Embryonic facial prominence (tissue), 1 donor: ENCODE data around the gene GAPDHS.
A peak's percentile ranks its signal among the peaks of the same experiment; 100 is the strongest.

Experiments
- DNase-seq: peaks from one replicate; pipeline ENCODE4 v3.0.0-alpha.2; 2016; ENCODE audit errors: extremely low spot score

Gene GAPDHS

GRCh38 chr19:35539850-35540249 is 6.6 kb downstream of the GAPDHS start:
- no peak for DNase-seq

DNA sequence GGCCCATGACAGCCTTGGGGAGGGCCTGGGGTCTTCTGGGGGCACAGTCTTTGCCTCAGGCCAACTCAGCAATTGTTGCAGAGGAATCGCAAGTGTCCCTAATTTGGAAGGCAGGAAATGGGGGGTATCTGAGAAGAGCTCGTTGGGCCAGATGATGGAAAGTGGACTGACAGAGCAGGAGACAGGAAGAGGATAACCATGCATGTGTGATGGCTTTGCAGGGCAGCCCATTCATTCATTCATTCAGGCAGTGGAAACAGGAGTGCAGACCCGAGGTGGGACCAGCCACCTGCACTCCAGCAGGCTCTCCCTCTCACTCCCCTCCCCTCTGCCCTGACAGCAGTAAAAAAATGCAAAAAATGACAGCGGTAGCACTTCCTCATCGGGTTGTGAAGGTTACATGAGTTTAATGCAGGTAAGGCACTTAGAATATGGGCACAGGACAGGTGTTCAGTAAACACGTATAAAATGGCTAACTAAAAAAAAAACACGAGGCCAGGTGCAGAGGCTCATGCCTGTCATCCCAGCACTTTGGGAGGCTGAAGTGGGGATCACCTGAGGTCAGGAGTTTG is 7.2 kb downstream of the GAPDHS start:
- DNase-seq: no peak

DNA sequence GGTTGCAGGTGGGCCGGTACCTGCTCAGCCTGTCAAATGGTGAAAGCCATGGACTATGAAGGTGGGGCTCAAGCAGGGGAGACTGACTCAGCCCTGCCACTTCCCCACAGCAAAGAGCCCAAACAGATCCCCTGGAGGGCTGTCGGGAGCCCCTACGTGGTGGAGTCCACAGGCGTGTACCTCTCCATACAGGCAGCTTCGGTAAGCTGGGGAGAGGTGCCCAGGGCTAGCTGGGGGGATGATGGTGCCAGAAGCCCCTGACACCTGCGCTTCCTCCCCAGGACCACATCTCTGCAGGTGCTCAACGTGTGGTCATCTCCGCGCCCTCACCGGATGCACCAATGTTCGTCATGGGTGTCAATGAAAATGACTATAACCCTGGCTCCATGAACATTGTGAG is 9.0 kb downstream of the GAPDHS start:
- DNase-seq: no peak

GRCh38 chr19:35543280-35544109 is 10.2 kb downstream of the GAPDHS start:
- no peak for DNase-seq

DNA sequence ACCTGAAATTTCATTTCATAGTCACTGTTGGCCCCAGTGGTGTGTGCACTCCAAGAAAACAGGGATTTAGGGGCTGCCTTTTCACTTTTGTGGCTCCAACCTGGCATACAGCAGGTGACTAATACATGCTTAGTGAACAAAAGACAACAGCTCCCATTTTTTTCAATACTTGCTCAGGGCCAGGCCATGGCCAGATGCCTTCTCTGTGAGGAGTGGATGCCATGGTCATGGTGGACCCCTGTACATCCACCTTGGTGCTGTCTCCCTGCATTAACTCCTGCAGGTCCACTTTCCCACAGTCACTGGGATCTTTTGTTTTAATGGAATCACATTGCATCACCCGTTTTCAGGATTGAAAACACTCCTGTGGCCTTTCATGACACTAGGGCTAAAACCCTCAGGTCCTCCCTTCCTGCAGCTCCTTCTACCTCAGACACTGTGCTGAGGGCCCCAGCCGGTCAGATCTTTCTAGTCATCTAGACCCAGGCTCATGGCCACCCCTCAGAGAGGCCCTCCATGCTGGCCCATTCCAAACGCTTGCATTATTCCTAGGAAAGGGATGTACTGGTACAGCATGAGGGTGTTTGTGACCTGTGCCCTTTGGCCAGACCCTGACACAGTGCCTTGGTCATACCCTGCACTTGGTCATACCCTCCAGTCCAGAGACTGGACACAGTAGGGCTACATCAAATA is 11.0 kb downstream of the GAPDHS start:
- DNase-seq: no peak

DNA sequence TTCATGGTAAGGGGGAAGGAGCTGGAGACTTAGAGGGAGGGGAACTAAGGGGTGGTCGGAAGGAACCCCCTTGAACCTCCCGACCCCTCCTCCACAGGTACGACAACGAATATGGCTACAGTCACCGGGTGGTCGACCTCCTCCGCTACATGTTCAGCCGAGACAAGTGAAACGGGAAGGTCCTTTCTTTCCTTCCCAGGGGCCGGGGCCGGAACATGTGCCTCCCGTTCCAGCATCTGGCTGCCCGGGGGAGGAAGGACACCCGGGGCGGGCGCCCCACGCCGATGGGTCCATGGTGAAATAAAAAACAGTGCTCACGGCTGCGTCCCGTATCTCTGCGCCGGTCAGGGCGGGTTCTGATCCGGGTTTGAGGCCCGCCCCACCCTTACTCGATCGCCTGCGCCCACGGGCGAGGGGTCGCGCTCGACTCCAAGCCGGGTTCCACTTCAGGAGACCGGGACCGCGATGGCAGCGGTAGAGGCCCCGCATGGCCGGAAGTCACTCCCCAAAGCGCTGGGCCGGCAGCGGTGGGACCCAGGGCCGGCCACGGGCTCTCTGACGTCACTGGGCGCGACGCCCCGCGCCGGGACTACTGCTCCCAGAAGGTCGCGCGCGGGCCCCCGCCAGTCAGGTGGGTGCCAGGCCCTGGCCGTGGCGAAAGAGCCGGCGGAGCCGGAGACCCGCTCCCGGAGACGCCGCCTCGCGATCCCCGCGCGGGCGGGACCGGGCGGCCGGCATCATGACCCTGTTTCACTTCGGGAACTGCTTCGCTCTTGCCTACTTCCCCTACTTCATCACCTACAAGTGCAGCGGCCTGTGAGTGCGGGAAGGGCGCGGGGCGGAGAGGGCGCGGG is 12.0 kb downstream of the GAPDHS start, which contains the start of gene TMEM147:
Gene TMEM147 (plus strand): TSS at position 626 of the 854 bp plus-strand sequence. CDS start 114 bp downstream, at position 740.
- peak; percentile 69 for DNase-seq

GRCh38 chr19:35545855-35546381 is 12.7 kb downstream of the GAPDHS start:
- no peak for DNase-seq

DNA sequence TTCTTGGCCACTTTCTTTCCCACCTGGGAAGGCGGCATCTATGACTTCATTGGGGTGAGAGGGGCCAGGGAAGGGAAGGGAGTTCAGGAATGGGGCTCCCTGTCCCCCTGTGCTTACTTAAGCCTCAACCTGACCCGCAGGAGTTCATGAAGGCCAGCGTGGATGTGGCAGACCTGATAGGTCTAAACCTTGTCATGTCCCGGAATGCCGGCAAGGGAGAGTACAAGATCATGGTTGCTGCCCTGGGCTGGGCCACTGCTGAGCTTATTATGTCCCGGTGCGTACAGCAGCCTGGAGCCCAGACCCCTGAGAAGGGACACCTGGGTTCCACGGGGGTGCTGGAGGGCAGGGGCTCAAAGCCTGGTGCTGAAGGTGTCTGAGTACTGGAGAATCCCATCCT is 13.3 kb downstream of the GAPDHS start:
- DNase-seq: no peak

- DNase-seq: peak; percentile 29
These were observed 16.0 kb downstream of the GAPDHS start for GRCh38 chr19:35549174-35549788.

DNA sequence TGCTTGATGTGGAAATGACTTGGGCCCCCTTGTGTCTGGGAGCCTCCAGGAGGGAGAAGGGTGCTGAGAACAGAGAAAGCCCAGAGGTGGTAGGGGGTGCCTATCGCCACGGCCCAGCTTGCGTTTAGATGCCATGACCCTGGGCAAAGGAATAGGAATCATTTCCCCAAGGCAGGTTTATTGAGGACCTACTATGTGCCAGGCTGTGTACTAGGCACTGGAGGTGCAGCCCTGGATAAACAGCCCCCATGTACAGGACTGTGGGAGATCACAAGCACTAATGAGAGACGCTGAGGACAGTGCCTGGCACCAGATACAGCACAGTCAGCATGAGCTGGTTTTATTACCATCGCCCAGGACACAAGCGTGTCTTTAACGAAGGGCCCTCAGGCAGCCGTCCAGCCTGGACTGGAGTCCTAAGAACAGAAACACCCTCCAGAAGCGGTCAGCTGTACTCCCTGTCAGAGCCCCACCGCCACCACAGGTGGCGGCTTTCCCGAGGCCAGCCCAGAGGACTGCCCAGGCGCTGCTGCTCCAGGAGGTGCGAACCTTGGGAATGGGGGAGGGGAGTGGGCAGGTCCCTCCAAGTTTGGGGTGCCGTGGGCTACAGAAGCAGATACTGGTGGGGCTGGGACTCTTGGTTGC is 16.7 kb downstream of the GAPDHS start:
- no peak for DNase-seq

DNA sequence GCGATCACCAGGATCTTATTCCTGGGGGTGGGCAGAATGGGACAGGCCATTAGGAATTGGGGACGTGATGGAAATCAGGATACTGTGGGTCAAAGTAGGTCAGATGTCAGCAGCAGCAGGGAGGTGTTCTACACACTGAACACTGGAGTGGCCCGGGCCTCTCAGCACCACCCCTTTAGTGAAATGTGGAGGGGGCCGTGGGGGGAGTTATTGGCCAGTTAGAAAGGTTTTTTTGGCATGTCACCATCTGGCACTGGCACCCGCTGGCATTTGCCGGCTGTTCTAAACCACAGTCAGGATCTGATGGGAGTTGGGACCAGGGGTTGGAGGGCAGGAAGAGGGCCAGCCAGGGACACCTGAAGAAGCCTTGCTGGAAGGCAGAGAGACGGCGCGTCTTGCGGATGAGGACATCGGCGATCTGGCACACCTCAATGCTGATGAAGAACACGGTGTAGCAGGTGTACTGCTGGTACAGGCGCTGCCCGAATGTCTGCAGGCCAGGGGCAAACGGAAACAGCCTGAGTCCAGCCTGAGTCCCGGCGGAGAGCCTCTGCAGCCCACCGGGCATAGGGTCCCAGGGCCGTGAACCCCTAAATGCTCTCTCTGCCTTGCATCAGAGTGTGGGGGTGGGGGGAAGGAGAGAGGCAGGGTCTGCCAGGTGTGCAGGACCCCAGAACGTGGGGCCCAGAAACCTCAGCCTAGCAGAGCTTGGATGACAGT is 18.0 kb downstream of the GAPDHS start:
- DNase-seq: no peak

DNA sequence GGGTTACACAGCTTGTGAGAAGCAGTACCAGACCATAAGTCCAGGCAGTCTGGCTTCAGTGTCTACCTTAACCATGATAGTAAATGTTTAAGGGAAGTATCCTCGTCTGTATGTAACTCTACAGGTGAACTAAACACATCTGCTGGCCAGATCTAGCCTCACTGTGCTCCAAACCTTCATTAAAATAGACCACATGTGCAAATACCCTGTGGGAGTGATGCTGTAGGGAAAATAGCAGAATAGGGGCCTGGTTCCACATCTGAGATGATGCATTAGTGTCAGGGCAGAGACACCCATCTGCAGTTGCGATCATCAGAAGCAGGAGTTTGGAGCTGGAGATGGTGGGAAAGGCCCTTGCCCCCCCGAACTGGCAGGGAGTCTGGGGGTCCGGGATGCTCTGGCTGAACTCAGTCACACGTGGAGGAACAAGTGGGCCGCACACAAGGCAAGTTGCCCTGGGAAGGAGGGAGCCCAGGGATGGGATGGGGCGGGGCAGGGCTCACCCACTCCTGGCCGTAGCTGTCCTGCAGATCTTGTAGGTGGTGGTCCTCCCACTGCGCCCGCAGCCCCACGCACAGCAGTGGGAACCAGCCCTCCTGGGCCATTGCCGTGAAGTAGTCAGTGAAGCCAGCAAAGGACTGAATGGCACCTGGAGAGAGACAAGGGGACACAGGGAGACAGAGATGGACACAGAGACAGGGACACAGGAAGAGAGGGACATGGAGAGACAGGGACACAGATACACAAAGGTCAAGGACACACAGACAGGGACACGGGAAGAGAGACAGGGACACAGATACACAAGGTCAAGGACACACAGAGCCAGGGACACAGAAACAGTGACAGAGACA is 19.5 kb downstream of the GAPDHS start:
- DNase-seq: no peak

DNA sequence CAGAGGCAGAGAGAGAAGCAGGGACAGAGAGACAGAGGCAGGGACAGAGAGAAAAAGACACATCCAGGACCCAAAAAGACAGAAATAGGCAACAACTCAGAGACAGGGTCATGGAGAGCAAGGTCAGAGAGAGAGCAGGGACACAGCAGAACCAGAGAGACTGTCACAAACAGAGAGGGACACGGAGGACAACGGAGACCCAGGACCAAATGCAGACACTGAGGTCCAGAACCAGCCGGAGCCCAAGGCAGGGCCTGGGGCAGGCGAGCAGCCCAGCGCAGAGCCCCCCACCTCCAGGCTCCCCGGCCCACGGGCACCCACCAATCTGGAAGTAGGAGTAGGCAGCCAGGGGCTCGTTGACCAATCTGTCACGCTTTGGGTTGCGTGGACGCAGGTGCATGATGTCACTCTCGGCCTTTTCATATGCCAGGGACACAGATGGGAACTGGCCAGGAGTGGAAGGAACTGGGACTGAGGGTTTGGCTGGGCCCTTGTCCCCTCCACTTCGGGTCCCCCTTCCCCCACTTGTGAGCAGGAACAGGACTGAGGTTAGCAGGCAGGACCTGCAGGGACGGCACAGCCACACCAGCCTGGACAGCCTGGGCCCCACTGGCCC is 20.2 kb downstream of the GAPDHS start:
- DNase-seq: no peak

- DNase-seq: no peak
These were observed 20.8 kb downstream of the GAPDHS start for GRCh38 chr19:35554076-35554475.

GRCh38 chr19:35555301-35556005 is 22.2 kb downstream of the GAPDHS start:
- DNase-seq: no peak

GRCh38 chr19:35556025-35556590 is 22.9 kb downstream of the GAPDHS start:
- no peak for DNase-seq

GRCh38 chr19:35556846-35557538 is 23.7 kb downstream of the GAPDHS start:
- no peak for DNase-seq
